WTC11 (cell line): ENCODE results near the gene STAT1. TPM values are rescaled to one million over a fixed set of nuclear protein-coding genes. Genes with fewer than 3 reads are reported as not detected.

Experiments used
- ATAC-seq: fragments of 200-7000 bp; cut with Tn5 transposase; 2 replicates; pipeline ENCODE4 v1.10.0; 2021; ENCODE audit warnings: mild to moderate bottlenecking, moderate library complexity
- CTCF ChIA-PET: fragments of 300-600 bp; sonication (Branson Sonifier 250); formaldehyde crosslinking; loops from one replicate; lab custom pipeline; 2021; ENCODE audit warnings: antibody characterized with exemption; lab: Charles Lee
- POLR2A ChIA-PET: fragments of 350-600 bp; sonication (Branson Sonifier 250); formaldehyde crosslinking; loops from one replicate; lab custom pipeline; 2021; ENCODE audit warnings: antibody characterized with exemption; lab: Charles Lee
- DNase-seq: peaks from one replicate; pipeline ENCODE4 v3.0.0; 2021; ENCODE audit warnings: low spot score
- H3K27ac Mint-ChIP-seq: 2 replicates; pipeline ENCODE4 v1.8.0; 2021; ENCODE audit warnings: mixed read lengths
- H3K27me3 Mint-ChIP-seq: 2 replicates; pipeline ENCODE4 v1.8.0; 2021; ENCODE audit warnings: low read depth, mild to moderate bottlenecking, moderate library complexity, mixed read lengths
- H3K36me3 Mint-ChIP-seq: 2 replicates; pipeline ENCODE4 v1.8.0; 2021; ENCODE audit warnings: mixed read lengths
- H3K4me1 Mint-ChIP-seq: 2 replicates; pipeline ENCODE4 v1.8.0; 2022; ENCODE audit warnings: mixed read lengths
- H3K4me3 Mint-ChIP-seq: 2 replicates; pipeline ENCODE4 v1.8.0; 2021; ENCODE audit warnings: mild to moderate bottlenecking, moderate library complexity, mixed read lengths
- H3K9me3 Mint-ChIP-seq: 2 replicates; pipeline ENCODE4 v1.8.0; 2021; ENCODE audit warnings: mixed read lengths
- CREM ChIP-seq: sonication (generic); formaldehyde crosslinking; IDR thresholded peaks from 2 replicates; pipeline ENCODE4 v1.8.1; 2022; ENCODE audit warnings: mild to moderate bottlenecking, missing genetic modification reagents, moderate library complexity
- MXD4 ChIP-seq: fragments of 250-450 bp; sonication (Bioruptor Pico); IDR thresholded peaks from 2 replicates; pipeline ENCODE4 v1.8.0; 2021; ENCODE audit warnings: mild to moderate bottlenecking, moderate library complexity, borderline replicate concordance
- NR1H2 ChIP-seq: sonication (generic); formaldehyde crosslinking; IDR thresholded peaks from 2 replicates; pipeline ENCODE4 v1.9.0; 2021; ENCODE audit warnings: mild to moderate bottlenecking, moderate library complexity, missing genetic modification reagents
- NR3C1 ChIP-seq: sonication (generic); formaldehyde crosslinking; conservative IDR thresholded peaks from 2 replicates; pipeline ENCODE4 v1.8.1; 2023; ENCODE audit warnings: low read depth, mild to moderate bottlenecking, missing genetic modification reagents
- TCF7 ChIP-seq: sonication (generic); formaldehyde crosslinking; IDR thresholded peaks from 2 replicates; pipeline ENCODE4 v1.8.0; 2022; ENCODE audit warnings: mild to moderate bottlenecking, low read depth, missing genetic modification reagents, moderate library complexity
- TEAD4 ChIP-seq: sonication (generic); formaldehyde crosslinking; IDR thresholded peaks from 2 replicates; pipeline ENCODE4 v1.8.0; 2022; ENCODE audit warnings: mild to moderate bottlenecking, missing genetic modification reagents
- ZNF416 ChIP-seq: fragments of 250-450 bp; sonication (Bioruptor Pico); IDR thresholded peaks from 2 replicates; pipeline ENCODE4 v1.9.0; 2021; ENCODE audit warnings: mild to moderate bottlenecking, inconsistent platforms
- ZNF423 ChIP-seq: fragments of 250-450 bp; sonication (Bioruptor Pico); IDR thresholded peaks from 2 replicates; pipeline ENCODE4 v2.1.2; 2022; ENCODE audit warnings: mild to moderate bottlenecking, moderate library complexity
- total RNA-seq: library from RNA; stranded (reverse); gene quantifications from 3 replicates; pipeline ENCODE4 v1.2.3, GENCODE V29; 2021
- TF ChIP-seq, protein P1 (sequence below): sonication (generic); formaldehyde crosslinking; IDR thresholded peaks from 2 replicates; pipeline ENCODE4 v1.8.0; 2023; ENCODE audit warnings: mild to moderate bottlenecking, missing genetic modification reagents
- TF ChIP-seq, protein P2 (sequence below): sonication (generic); formaldehyde crosslinking; IDR thresholded peaks from 2 replicates; pipeline ENCODE4 v1.8.0; 2023; ENCODE audit warnings: missing genetic modification reagents, mild to moderate bottlenecking, borderline replicate concordance
- TF ChIP-seq, protein P3 (sequence below): sonication (generic); formaldehyde crosslinking; IDR thresholded peaks from 2 replicates; pipeline ENCODE4 v1.8.0; 2023; ENCODE audit warnings: missing genetic modification reagents
- TF ChIP-seq, protein P4 (sequence below): sonication (generic); formaldehyde crosslinking; IDR thresholded peaks from 2 replicates; pipeline ENCODE4 v1.8.1; 2023; ENCODE audit warnings: mild to moderate bottlenecking, missing genetic modification reagents

STAT1 gene
- total RNA-seq, 1 experiment from 2014 or later: 36.1 TPM

DNA sequence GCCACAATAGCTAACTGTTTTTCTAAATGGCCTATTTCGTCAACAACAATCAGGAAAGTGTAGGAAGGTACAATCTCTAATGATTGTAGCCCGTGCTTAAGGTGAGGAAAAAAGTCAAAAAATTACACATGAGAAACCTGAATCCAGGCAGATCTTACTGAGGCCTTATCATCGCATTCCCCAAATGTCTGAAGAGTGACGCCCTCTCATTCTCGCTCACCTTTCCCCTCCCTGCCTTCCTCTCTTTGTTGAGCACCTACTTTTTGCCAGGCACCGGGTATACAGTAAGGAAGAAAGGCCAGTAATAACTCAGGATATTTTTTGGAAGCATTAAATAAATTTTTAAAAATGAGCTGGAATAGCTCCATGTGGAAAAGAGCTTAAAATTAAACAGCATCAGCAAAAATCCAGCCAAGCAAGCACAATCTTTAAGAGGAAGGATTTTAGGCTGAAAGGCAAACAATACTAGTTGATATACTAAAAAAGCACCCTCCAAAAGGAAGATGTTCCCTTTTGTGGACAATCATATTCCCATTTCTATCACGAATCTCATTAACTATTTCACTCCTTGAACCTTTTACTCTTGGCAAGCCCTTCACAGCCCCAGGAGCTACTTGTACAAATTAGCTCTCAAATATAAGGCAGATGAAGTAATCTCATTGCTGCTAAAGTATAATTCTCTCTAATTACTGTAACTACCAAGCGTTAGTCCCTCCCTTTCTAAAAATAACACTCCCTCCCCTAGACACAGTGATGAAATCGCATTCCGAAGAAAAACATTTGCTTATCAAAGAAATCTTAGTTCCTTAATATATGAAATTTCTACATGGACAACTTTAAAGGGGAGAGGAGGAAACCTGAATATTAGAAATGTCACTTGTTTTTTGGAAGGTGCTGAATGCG, 40.0 kb downstream of the STAT1 start (continued):
- TF ChIP-seq, protein P1, sequence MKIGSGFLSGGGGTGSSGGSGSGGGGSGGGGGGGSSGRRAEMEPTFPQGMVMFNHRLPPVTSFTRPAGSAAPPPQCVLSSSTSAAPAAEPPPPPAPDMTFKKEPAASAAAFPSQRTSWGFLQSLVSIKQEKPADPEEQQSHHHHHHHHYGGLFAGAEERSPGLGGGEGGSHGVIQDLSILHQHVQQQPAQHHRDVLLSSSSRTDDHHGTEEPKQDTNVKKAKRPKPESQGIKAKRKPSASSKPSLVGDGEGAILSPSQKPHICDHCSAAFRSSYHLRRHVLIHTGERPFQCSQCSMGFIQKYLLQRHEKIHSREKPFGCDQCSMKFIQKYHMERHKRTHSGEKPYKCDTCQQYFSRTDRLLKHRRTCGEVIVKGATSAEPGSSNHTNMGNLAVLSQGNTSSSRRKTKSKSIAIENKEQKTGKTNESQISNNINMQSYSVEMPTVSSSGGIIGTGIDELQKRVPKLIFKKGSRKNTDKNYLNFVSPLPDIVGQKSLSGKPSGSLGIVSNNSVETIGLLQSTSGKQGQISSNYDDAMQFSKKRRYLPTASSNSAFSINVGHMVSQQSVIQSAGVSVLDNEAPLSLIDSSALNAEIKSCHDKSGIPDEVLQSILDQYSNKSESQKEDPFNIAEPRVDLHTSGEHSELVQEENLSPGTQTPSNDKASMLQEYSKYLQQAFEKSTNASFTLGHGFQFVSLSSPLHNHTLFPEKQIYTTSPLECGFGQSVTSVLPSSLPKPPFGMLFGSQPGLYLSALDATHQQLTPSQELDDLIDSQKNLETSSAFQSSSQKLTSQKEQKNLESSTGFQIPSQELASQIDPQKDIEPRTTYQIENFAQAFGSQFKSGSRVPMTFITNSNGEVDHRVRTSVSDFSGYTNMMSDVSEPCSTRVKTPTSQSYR (CRISPR knock-in tag): no peak
- TF ChIP-seq CREM: no peak
- no peak for TF ChIP-seq NR1H2
- TF ChIP-seq TEAD4: no peak

DNA sequence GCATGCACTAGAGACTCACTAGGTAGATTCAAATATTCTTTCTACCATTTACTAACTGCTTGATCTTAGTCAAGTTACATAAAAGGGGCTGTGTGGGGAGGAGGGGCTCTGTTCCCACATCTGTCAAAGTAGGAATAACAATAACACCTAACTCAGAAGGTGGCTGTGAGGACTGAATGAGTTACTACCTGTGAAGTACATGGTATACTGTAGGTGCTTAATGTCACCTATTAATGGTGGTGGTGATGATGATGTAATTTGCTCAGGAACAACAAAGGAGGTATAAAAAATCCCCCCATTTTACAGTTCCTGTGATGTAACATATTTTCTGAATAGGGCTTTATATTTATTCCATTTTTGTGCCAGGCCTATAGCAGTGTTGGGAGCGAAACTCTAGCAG, 40.7 kb downstream of the STAT1 start:
- no peak overlapping the region for H3K27ac Mint-ChIP-seq
- POLR2A ChIA-PET: no interaction called here
- no peaks in the 10 kb centered on the region for H3K27me3 Mint-ChIP-seq
- no peaks in the 10 kb centered on the region for H3K9me3 Mint-ChIP-seq
- H3K4me1 Mint-ChIP-seq: no peaks in the 10 kb centered on the region
- CTCF ChIA-PET: no interaction called here
- H3K4me3 Mint-ChIP-seq: no peak overlapping the region
- no peak for ATAC-seq
- H3K36me3 Mint-ChIP-seq: peaks cover 76% of the 10 kb centered on the region
- no peak for TF ChIP-seq NR3C1 (CRISPR knock-in tag)
- TF ChIP-seq, protein P2, sequence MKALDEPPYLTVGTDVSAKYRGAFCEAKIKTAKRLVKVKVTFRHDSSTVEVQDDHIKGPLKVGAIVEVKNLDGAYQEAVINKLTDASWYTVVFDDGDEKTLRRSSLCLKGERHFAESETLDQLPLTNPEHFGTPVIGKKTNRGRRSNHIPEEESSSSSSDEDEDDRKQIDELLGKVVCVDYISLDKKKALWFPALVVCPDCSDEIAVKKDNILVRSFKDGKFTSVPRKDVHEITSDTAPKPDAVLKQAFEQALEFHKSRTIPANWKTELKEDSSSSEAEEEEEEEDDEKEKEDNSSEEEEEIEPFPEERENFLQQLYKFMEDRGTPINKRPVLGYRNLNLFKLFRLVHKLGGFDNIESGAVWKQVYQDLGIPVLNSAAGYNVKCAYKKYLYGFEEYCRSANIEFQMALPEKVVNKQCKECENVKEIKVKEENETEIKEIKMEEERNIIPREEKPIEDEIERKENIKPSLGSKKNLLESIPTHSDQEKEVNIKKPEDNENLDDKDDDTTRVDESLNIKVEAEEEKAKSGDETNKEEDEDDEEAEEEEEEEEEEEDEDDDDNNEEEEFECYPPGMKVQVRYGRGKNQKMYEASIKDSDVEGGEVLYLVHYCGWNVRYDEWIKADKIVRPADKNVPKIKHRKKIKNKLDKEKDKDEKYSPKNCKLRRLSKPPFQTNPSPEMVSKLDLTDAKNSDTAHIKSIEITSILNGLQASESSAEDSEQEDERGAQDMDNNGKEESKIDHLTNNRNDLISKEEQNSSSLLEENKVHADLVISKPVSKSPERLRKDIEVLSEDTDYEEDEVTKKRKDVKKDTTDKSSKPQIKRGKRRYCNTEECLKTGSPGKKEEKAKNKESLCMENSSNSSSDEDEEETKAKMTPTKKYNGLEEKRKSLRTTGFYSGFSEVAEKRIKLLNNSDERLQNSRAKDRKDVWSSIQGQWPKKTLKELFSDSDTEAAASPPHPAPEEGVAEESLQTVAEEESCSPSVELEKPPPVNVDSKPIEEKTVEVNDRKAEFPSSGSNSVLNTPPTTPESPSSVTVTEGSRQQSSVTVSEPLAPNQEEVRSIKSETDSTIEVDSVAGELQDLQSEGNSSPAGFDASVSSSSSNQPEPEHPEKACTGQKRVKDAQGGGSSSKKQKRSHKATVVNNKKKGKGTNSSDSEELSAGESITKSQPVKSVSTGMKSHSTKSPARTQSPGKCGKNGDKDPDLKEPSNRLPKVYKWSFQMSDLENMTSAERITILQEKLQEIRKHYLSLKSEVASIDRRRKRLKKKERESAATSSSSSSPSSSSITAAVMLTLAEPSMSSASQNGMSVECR: no peak
- no peak for TF ChIP-seq CREM
- TF ChIP-seq, protein P3, sequence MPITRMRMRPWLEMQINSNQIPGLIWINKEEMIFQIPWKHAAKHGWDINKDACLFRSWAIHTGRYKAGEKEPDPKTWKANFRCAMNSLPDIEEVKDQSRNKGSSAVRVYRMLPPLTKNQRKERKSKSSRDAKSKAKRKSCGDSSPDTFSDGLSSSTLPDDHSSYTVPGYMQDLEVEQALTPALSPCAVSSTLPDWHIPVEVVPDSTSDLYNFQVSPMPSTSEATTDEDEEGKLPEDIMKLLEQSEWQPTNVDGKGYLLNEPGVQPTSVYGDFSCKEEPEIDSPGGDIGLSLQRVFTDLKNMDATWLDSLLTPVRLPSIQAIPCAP (CRISPR knock-in tag): no peak
- TF ChIP-seq MXD4 (CRISPR knock-in tag): no peak
- no peak for TF ChIP-seq ZNF416
- TF ChIP-seq, protein P1 (CRISPR knock-in tag): no peak
- no peak for TF ChIP-seq TCF7 (CRISPR knock-in tag)
- TF ChIP-seq, all 79 proteins: peak for 0
- no peak for DNase-seq

DNA sequence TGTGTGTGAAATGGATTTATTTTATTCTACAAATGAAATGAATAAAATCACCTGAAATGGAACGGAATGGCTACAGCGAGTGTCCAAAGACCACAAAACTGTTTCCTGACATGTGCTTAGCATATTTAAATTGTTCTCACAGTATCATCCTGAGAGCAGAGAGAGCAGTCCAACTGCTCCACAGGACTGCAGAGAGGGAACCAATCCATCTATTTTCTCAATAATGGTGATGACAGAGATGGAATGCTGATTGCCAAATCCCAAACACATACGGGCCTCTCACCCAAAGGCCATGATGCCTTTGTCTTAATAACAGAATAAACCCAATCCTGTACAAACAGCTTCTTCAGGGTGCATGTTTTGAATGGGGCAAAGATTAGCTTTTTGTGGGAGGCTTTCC, 41.1 kb downstream of the STAT1 start:
- no peak overlapping the region for H3K4me3 Mint-ChIP-seq
- H3K27me3 Mint-ChIP-seq: no peaks in the 10 kb centered on the region
- H3K27ac Mint-ChIP-seq: no peak overlapping the region
- peaks cover 73% of the 10 kb centered on the region for H3K36me3 Mint-ChIP-seq
- ATAC-seq: no peak
- POLR2A ChIA-PET: no interaction called here
- no peaks in the 10 kb centered on the region for H3K4me1 Mint-ChIP-seq
- H3K9me3 Mint-ChIP-seq: no peaks in the 10 kb centered on the region
- no peak for DNase-seq
- CTCF ChIA-PET: no interaction called here
- TF ChIP-seq, protein P4, sequence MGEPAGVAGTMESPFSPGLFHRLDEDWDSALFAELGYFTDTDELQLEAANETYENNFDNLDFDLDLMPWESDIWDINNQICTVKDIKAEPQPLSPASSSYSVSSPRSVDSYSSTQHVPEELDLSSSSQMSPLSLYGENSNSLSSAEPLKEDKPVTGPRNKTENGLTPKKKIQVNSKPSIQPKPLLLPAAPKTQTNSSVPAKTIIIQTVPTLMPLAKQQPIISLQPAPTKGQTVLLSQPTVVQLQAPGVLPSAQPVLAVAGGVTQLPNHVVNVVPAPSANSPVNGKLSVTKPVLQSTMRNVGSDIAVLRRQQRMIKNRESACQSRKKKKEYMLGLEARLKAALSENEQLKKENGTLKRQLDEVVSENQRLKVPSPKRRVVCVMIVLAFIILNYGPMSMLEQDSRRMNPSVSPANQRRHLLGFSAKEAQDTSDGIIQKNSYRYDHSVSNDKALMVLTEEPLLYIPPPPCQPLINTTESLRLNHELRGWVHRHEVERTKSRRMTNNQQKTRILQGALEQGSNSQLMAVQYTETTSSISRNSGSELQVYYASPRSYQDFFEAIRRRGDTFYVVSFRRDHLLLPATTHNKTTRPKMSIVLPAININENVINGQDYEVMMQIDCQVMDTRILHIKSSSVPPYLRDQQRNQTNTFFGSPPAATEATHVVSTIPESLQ (CRISPR knock-in tag): no peak
- no peak for TF ChIP-seq ZNF423
- TF ChIP-seq, protein P2: no peak
